NK-92 (cell line): ENCODE measurements around the gene JAK1.
"Not testable (repeated sequence)": the region's sequence is repeated elsewhere in the genome, so short reads cannot be mapped to it uniquely, and the experiment has no call there.

Experiments
- DNase-seq: peaks from one replicate; lab custom pipeline; 2025; ENCODE audit not compliant: unreplicated experiment; lab: John Stamatoyannopoulos, UW

The JAK1 gene

GRCh38 chr1:64950284-64950809 lies 16.0 kb downstream of the JAK1 start:
- no peak for DNase-seq

GRCh38 chr1:64948905-64949833 lies 17.2 kb downstream of the JAK1 start:
- no peak for DNase-seq

GRCh38 chr1:64948216-64948615 lies 18.1 kb downstream of the JAK1 start:
- DNase-seq, result no peak

- DNase-seq, result no peak
These were observed 19.4 kb downstream of the JAK1 start for GRCh38 chr1:64946916-64947315.

- no peak for DNase-seq
These were observed 21.4 kb downstream of the JAK1 start for GRCh38 chr1:64944913-64945312.

GRCh38 chr1:64942675-64943074 lies 23.7 kb downstream of the JAK1 start:
- no peak for DNase-seq

GRCh38 chr1:64942118-64942517 lies 24.2 kb downstream of the JAK1 start:
- no peak for DNase-seq

- DNase-seq, result no peak
These were observed 24.8 kb downstream of the JAK1 start for GRCh38 chr1:64941461-64942117.

GRCh38 chr1:64940025-64940424 lies 26.3 kb downstream of the JAK1 start:
- no peak for DNase-seq

- no peak for DNase-seq
These were observed 27.4 kb downstream of the JAK1 start for GRCh38 chr1:64938991-64939390.

GRCh38 chr1:64936956-64937355 lies 29.4 kb downstream of the JAK1 start:
- no peak for DNase-seq

- no peak for DNase-seq
These were observed 30.7 kb downstream of the JAK1 start for GRCh38 chr1:64935551-64936155.

GRCh38 chr1:64934878-64935275 lies 31.5 kb downstream of the JAK1 start:
- DNase-seq, result no peak

- no peak for DNase-seq
These were observed 32.1 kb downstream of the JAK1 start for GRCh38 chr1:64934115-64934877.

- DNase-seq, result no peak
These were observed 32.9 kb downstream of the JAK1 start for GRCh38 chr1:64933296-64934070.

GRCh38 chr1:64932962-64933295 lies 33.4 kb downstream of the JAK1 start:
- DNase-seq, result no peak

GRCh38 chr1:64930640-64931039 lies 35.7 kb downstream of the JAK1 start:
- not testable (repeated sequence) for DNase-seq

GRCh38 chr1:64929221-64929620 lies 37.1 kb downstream of the JAK1 start:
- no peak for DNase-seq

GRCh38 chr1:64928325-64928724 lies 38.0 kb downstream of the JAK1 start:
- no peak for DNase-seq

- no peak for DNase-seq
These were observed 40.8 kb downstream of the JAK1 start for GRCh38 chr1:64925594-64925993.
